Measurements from ENCODE around the gene SLC16A5. TPM values are rescaled to one million over a fixed set of nuclear protein-coding genes. Genes with fewer than 3 reads are reported as not detected.

The SLC16A5 gene
- total RNA-seq, 1 experiment from 2014 or later, result 17.1 TPM

DNA sequence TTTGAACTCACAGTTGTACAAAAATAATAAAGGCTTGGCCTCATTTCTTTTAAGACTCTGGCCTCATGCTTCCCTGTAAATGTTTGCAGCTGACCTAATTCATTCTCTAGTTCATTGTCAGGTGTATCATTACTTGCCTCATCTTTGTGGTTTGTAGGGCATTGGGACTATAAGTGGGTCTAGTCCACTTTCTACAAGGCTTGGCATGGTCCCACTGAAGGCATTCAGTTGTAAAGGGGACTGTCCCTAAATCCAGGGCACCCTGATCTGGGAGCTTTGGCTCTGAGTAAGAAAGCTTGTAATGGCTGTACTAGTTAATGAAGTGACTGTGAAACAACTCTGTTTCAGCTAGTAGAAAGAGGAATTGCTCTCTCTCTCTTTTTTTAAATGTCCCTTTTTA lies 38.0 kb upstream of the SLC16A5 start:
- Histone ChIP-seq H2BK15ac (ENCODE audit: low read depth, low read length) (no peak overlapping the region), H2BK5ac (ENCODE audit: insufficient read length, low read length) (no peak overlapping the region), H3K14ac (ENCODE audit: insufficient read depth, low read length) (no peak overlapping the region), H3T11ph (ENCODE audit: low read length) (no peak overlapping the region), H3K79me2 (ENCODE audit: insufficient read depth, low read length) (peaks cover 13% of the 10 kb centered on the region; the same call in 1 of the 2 replicates), H2AK5ac (ENCODE audit: insufficient read length, low read length) (no peak overlapping the region), H4K8ac (replicated peaks; ENCODE audit: insufficient read length, low read depth, low read length) (no peak overlapping the region), H3K18ac (ENCODE audit: insufficient read length, low read depth, low read length) (no peak overlapping the region), H3K79me1 (ENCODE audit: insufficient read depth, low read depth, low read length, poor library complexity, severe bottlenecking) (peaks cover 5% of the 10 kb centered on the region), H3K23ac (ENCODE audit: insufficient read length, low read depth, low read length) (no peak overlapping the region), H3K23me2 (ENCODE audit: insufficient read length, low read depth, low read length, poor library complexity, severe bottlenecking) (peaks cover 6% of the 10 kb centered on the region), H3K4me1 (ENCODE audit: insufficient read depth, low read length) (no peaks in the 10 kb centered on the region), H3K9me3 (ENCODE audit: control insufficient read depth, low read depth, low read length) (no peaks in the 10 kb centered on the region), H3K27ac (ENCODE audit: insufficient read length, low read depth, low read length) (no peak overlapping the region), H3K4me2 (ENCODE audit: insufficient read depth, insufficient read length, low read length) (no peak overlapping the region), H4K5ac (ENCODE audit: insufficient read length, low read depth, low read length) (no peak overlapping the region), H4K20me1 (ENCODE audit: control insufficient read depth, insufficient read depth, insufficient read length) (no peaks in the 10 kb centered on the region), H4K91ac (ENCODE audit: insufficient read length, low read depth, low read length) (no peak overlapping the region), H2BK12ac (ENCODE audit: insufficient read length, low read depth, low read length) (no peak overlapping the region), H3K56ac (ENCODE audit: insufficient read length, low read depth, low read length) (no peak overlapping the region), H2AFZ (ENCODE audit: low read length) (no peak overlapping the region), H2BK120ac (ENCODE audit: low read depth, low read length, poor library complexity, severe bottlenecking) (no peak overlapping the region), H2BK20ac (ENCODE audit: low read depth, low read length, poor library complexity, severe bottlenecking) (no peak overlapping the region), H3K9ac (ENCODE audit: extremely low read depth, insufficient read length, low read length) (no peak overlapping the region), H3K27me3 (ENCODE audit: insufficient read depth, low read length) (no peaks in the 10 kb centered on the region), H3K4ac (ENCODE audit: low read depth, low read length) (no peak overlapping the region)
- Mint-ChIP-seq H3K27me3 (ENCODE audit: low read depth) (no peaks in the 10 kb centered on the region), H3K9me3 (peaks cover 0 to 2% of the 10 kb centered on the region in 2 experiments; a peak in 2 of 5 replicates), H3K4me1 (peaks cover 25 to 26% of the 10 kb centered on the region in 2 experiments), H3K27ac (no peak overlapping the region), H3K4me3 (no peak overlapping the region), H3K36me3 (ENCODE audit: insufficient read depth in 1 of 3, low read depth in 3 of 3) (peaks cover 31 to 66% (median 48%) of the 10 kb centered on the region in 3 experiments)
- no peak for TF ChIP-seq CTCF (conservative IDR thresholded peaks at IDR 0.05)
- no peak for DNase-seq
